ENCODE data around the gene ZNF385C. TPM values are rescaled to one million over a fixed set of nuclear protein-coding genes. Genes with fewer than 3 reads are reported as not detected.
A peak's percentile ranks its signal among the peaks of the same experiment; 100 is the strongest.

ZNF385C gene
- total and polyA plus RNA-seq, 2 of the 13 experiments (the other 11 are each of a cell fraction or from before 2014, with no cell fraction given): 2.3 to 6.1 TPM

GRCh38 chr17:42002792-42003301 is 95.4 kb downstream of the ZNF385C start (continued):
- TF ChIP-seq MED8 (CRISPR knock-in tag; IDR thresholded peaks at IDR 0.05; ENCODE audit: insufficient replicate concordance): no peak
- TF ChIP-seq BORCS8-MEF2B (CRISPR knock-in tag; IDR thresholded peaks at IDR 0.05): no peak
- TF ChIP-seq SALL1 (CRISPR knock-in tag; IDR thresholded peaks at IDR 0.05): peak; percentile 42; the same call in 1 of the 2 replicates
- no peak for TF ChIP-seq IKZF4 (CRISPR knock-in tag; IDR thresholded peaks at IDR 0.05; ENCODE audit: borderline replicate concordance, low read depth, not compliant biosample characterization)
- TF ChIP-seq RELA (CRISPR knock-in tag; IDR thresholded peaks at IDR 0.05): no peak
- TF ChIP-seq NFE2L2 (IDR thresholded peaks at IDR 0.05; ENCODE audit: low read length): no peak
- TF ChIP-seq YY1 (IDR thresholded peaks at IDR 0.05; ENCODE audit: insufficient read depth, insufficient replicate concordance, low read depth, low read length): no peak
- TF ChIP-seq ZBTB8A (CRISPR knock-in tag; IDR thresholded peaks at IDR 0.05; ENCODE audit: borderline replicate concordance, low read depth): no peak
- no peak for TF ChIP-seq ZNF773 (CRISPR knock-in tag; IDR thresholded peaks at IDR 0.05; ENCODE audit: borderline replicate concordance)
- no peak for TF ChIP-seq ZFP90 (CRISPR knock-in tag; IDR thresholded peaks at IDR 0.05; ENCODE audit: borderline replicate concordance)
- TF ChIP-seq ZNF615 (CRISPR knock-in tag; IDR thresholded peaks at IDR 0.05; ENCODE audit: borderline replicate concordance): no peak
- no peak for TF ChIP-seq NCOA1 (CRISPR knock-in tag; IDR thresholded peaks at IDR 0.05)
- no peak for TF ChIP-seq SMAD3 (CRISPR knock-in tag; IDR thresholded peaks at IDR 0.05)
- no peak for TF ChIP-seq ZNF12 (CRISPR knock-in tag; IDR thresholded peaks at IDR 0.05)
- no peak for TF ChIP-seq ZFAT (CRISPR knock-in tag; conservative IDR thresholded peaks at IDR 0.05)
- no peak for TF ChIP-seq ZNF577 (CRISPR knock-in tag; IDR thresholded peaks at IDR 0.05; ENCODE audit: borderline replicate concordance, low read depth)
- no peak for TF ChIP-seq SMAD9 (CRISPR knock-in tag; IDR thresholded peaks at IDR 0.05)
- TF ChIP-seq PPARG (CRISPR knock-in tag; conservative IDR thresholded peaks at IDR 0.05): no peak
- TF ChIP-seq HNF1B (CRISPR knock-in tag; IDR thresholded peaks at IDR 0.05): no peak
- no peak for TF ChIP-seq ZNF350 (CRISPR knock-in tag; IDR thresholded peaks at IDR 0.05; ENCODE audit: borderline replicate concordance, low read depth)
- TF ChIP-seq IKZF1 (IDR thresholded peaks at IDR 0.05): no peak
- no peak for TF ChIP-seq KDM5B (CRISPR knock-in tag; IDR thresholded peaks at IDR 0.05; ENCODE audit: borderline replicate concordance)
- TF ChIP-seq ZNF484 (CRISPR knock-in tag; IDR thresholded peaks at IDR 0.05; ENCODE audit: borderline replicate concordance, low read depth): no peak
- TF ChIP-seq ZNF75D (CRISPR knock-in tag; IDR thresholded peaks at IDR 0.05; ENCODE audit: borderline replicate concordance): no peak
- TF ChIP-seq ZNF547 (CRISPR knock-in tag; IDR thresholded peaks at IDR 0.05): no peak
- no peak for TF ChIP-seq E2F5 (CRISPR knock-in tag; conservative IDR thresholded peaks at IDR 0.05)
- TF ChIP-seq GMEB1 (CRISPR knock-in tag; IDR thresholded peaks at IDR 0.05; ENCODE audit: borderline replicate concordance): peak; percentile 34; the same call in 1 of the 2 replicates
- TF ChIP-seq ZNF260 (CRISPR knock-in tag; IDR thresholded peaks at IDR 0.05; ENCODE audit: borderline replicate concordance, low read depth): no peak
- TF ChIP-seq ZNF737 (CRISPR knock-in tag; IDR thresholded peaks at IDR 0.05; ENCODE audit: borderline replicate concordance): no peak
